Measurements from ENCODE around the gene GLO1.

The GLO1 gene

GRCh38 chr6:38681850-38682249, 21.1 kb downstream of the GLO1 start:
- DNase-seq (ENCODE audit: insufficient read length, low spot score) (no peak), FAIRE-seq (no peak)
- no peak for TF ChIP-seq CTCF (IDR thresholded peaks at IDR 0.05; ENCODE audit: insufficient read depth, missing control alignments)

GRCh38 chr6:38679668-38680067, 23.3 kb downstream of the GLO1 start:
- DNase-seq (ENCODE audit: insufficient read length, low spot score) (no peak), FAIRE-seq (no peak)
- no peak for TF ChIP-seq CTCF (IDR thresholded peaks at IDR 0.05; ENCODE audit: insufficient read depth, missing control alignments)

DNA sequence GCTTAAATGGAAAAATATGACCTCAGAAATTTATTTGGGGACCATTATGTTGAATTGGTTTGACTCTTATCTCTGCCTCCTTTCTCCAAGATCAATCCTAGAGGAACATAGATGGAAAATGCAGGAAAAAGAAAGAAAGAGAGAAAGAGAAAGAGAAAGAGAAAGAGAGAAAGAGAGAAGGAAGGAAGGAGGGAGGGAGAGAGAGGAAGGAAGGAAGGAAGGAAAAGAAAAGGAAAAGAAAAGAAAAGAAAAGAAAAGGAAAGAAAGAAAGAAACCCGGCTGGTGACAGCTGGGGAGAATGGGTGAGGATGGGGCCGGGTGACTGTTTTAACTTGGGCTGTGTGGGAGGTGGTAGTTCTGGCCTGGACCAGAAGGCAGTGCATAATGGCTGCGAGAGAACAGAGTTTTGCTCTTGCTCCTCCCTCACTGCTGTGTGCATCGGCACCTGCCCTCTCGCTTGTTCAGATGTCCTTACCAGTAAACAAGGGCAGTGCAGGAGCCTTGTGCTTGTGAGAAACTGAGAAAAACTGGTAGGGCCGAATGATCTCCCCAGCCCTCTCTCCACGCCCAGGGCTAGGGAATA, 24.7 kb downstream of the GLO1 start:
- no peak for FAIRE-seq
- DNase-seq (ENCODE audit: insufficient read length, low spot score): no peak
- no peak for TF ChIP-seq CTCF (IDR thresholded peaks at IDR 0.05; ENCODE audit: insufficient read depth, missing control alignments)

DNA sequence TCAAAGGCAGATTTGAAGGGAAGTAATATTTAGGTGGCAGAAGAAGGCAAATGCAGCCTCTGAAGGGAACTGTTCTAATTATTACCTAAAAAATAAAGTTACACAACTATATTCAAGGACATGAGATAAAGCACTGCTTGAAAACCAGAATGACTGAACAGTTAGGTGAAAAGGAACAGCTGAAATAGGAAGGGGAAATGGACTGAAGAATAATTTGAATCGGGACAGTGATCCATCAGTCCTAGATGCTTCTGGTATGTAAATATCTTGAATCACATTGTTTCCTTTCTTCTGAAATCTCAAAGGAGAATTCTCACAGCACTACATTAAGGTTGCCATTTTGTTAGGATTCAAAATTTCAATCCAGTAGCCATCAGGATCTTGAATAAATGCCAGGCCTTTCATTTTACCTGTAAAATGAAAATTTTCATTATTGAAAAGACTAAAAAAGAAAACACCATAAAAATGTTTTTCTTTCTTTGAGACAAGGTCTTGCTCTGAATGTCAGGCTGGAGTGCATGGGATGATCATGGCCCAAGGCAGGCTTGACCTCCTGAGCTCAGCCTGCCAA, 25.9 kb downstream of the GLO1 start:
- FAIRE-seq (no peak), DNase-seq (ENCODE audit: insufficient read length, low spot score) (no peak)
- no peak for TF ChIP-seq CTCF (IDR thresholded peaks at IDR 0.05; ENCODE audit: insufficient read depth, missing control alignments)

DNA sequence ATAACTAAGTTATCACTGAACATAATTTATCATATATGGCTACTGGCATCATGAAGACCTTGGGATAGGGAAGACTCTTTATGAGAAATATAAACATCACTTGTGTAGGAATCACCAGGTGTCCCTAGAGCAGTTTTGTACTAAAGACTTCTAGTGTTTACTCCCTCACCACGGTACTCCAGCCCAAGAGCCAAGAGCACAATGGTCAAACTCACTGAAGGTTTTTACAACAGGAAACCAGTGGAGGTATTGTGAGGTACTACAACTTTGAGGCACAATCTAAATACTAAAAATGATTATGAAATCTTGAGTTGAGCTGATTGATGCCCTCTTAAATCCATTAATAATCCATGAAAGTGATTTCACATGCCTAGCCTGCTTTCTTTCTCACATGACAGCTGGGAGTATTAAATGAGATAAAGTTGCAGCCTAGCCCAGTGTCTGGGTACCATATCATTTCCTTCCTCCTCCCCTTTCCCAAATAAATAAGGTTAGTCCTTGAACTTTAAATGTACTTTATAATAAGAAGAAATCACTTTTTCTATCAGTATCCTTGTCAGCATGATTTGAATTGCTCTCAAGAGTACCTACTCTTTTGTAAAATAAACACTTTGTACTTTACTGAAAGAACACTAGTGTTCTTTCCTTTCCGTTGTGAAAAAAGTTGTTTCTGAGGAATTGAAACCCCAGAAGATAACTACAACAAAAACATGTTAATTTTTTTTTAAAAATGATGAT, 26.5 kb downstream of the GLO1 start:
- FAIRE-seq (no peak), DNase-seq (ENCODE audit: insufficient read length, low spot score) (no peak)
- TF ChIP-seq CTCF (IDR thresholded peaks at IDR 0.05; ENCODE audit: insufficient read depth, missing control alignments): no peak

- DNase-seq (ENCODE audit: insufficient read length, low spot score) (no peak), FAIRE-seq (no peak)
- no peak for TF ChIP-seq CTCF (IDR thresholded peaks at IDR 0.05; ENCODE audit: insufficient read depth, missing control alignments)
Measured at GRCh38 chr6:38673397-38674165, 29.4 kb downstream of the GLO1 start.
